Transverse colon (tissue), 3 donors: ENCODE data around the gene SAMD8.

Experiments
- CTCF ChIP-seq, 5 experiments: fragments of 200-600 bp in 3 of 5; fragments of 450-650 bp in 2 of 5; sonication (generic) in 3 of 5; IDR thresholded peaks; 1 replicate in 2 of 5; 2 replicates in 3 of 5; pipeline ENCODE4 v1.5.1; 2016 to 2017; ENCODE audit warnings: antibody characterized with exemption in 5 of 5, inconsistent platforms in 3 of 5, mild to moderate bottlenecking in 2 of 5, moderate library complexity in 1 of 5
- EP300 ChIP-seq: sonication (generic); formaldehyde crosslinking; IDR thresholded peaks from one replicate; pipeline ENCODE4 v1.6.1; 2017; ENCODE audit warnings: antibody characterized with exemption, low read depth

DNA sequence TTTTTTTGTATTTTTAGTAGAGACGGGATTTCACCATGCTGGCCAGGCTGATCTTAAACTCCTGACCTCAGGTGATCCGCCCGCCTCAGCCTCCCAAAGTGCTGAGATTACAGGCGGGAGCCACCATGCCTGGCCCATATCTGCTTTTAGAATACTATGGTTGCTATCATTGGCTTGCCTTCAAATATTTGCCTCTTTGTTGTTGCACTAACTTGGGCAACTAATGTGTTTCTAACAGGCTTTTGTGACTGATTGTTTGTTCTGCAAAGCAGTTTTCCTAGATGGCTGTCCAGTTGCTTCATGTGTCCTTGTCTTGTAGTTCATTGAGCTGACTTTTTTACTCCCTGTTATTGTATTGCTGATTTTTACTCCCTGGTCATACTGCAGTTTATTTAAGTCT, 108.8 kb downstream of the SAMD8 start:
- no peak for TF ChIP-seq CTCF (IDR thresholded peaks at IDR 0.05)
- no peak for TF ChIP-seq EP300
